Loucy (cell line): Measurements from ENCODE around the gene PRKN.

Experiments used
- EZH2phosphoT487 ChIP-seq: fragments of 200-600 bp; IDR thresholded peaks from 2 replicates; pipeline ENCODE4 v1.6.1; 2018; ENCODE audit warnings: antibody characterized with exemption, mild to moderate bottlenecking, moderate library complexity, borderline replicate concordance
- TF ChIP-seq, protein P1 (sequence below): fragments of 200-600 bp; sonication (generic); conservative IDR thresholded peaks from 2 replicates; pipeline ENCODE4 v1.5.1; 2014; ENCODE audit warnings: mild to moderate bottlenecking, antibody characterized with exemption, low read length

GRCh38 chr6:162409741-162410691, 317.6 kb downstream of the PRKN start:
- TF ChIP-seq, protein P1, sequence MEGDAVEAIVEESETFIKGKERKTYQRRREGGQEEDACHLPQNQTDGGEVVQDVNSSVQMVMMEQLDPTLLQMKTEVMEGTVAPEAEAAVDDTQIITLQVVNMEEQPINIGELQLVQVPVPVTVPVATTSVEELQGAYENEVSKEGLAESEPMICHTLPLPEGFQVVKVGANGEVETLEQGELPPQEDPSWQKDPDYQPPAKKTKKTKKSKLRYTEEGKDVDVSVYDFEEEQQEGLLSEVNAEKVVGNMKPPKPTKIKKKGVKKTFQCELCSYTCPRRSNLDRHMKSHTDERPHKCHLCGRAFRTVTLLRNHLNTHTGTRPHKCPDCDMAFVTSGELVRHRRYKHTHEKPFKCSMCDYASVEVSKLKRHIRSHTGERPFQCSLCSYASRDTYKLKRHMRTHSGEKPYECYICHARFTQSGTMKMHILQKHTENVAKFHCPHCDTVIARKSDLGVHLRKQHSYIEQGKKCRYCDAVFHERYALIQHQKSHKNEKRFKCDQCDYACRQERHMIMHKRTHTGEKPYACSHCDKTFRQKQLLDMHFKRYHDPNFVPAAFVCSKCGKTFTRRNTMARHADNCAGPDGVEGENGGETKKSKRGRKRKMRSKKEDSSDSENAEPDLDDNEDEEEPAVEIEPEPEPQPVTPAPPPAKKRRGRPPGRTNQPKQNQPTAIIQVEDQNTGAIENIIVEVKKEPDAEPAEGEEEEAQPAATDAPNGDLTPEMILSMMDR = no peak
- no peak for TF ChIP-seq EZH2phosphoT487
